GM19328 (cell line): ENCODE data around the gene TNFRSF14.
"Not testable (repeated sequence)": the region's sequence is repeated elsewhere in the genome, so short reads cannot be mapped to it uniquely, and the experiment has no call there.

Source experiments
- ATAC-seq: cut with Tn5 transposase; IDR thresholded peaks from one replicate; pipeline ENCODE4 v1.9.1; 2021; ENCODE audit warnings: mild to moderate bottlenecking, moderate library complexity; ENCODE audit not compliant: unreplicated experiment

Gene TNFRSF14

DNA sequence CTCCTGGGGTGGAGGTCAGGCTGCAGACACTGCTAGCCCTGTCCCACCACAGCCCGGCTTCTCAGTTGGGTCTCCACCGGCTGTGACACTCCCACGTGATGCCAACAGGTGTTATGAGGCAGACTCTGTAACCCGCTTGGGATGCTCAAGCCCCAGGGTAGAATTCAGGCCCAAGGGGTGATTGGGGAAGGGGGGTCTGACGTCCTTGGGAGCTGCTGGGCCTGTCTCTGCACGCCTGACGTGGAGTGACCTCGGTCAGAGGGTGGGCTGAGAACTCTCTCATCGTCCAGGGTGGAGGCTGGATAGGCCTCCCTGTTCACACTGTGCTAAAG lies 18.4 kb upstream of the TNFRSF14 start:
- no peak for ATAC-seq

DNA sequence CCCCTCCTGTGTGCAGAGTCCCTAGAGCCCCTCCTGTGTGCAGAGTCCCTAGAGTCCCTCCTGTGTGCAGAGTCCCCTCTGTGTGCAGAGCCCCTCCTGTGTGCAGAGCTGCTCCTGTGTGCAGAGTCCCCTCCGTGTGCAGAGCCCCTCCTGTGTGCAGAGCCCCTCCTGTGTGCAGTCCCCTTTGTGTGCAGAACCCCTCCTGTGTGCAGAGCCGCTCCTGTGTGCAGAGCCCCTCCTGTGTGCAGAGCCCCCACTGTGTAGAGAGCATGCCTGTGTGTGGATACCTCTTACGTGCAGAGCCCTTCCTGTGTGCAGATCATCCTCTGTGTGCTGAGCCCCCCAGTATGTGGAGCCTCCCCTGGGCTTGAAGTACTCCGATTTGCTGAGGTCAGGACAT lies 17.8 kb upstream of the TNFRSF14 start:
- ATAC-seq, result no peak

DNA sequence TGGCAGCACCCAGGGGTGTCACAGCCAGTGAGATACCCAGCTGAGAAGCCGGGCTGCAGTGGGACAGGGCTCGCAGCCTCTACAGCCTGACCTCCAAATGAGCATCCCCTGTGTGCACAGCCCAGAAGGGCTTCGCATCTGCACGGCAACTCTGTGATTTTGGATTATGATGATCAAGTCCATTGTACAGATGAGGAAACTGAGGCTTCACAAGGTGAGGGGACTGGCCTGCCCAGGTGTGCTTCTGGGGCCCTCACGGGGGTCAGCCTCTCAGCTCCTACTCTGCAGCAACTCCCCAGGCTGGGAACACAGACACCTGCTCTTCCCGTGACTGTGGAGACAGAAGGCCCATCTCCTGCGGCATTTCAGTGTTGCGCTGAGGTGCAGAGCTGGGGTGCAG lies 17.3 kb upstream of the TNFRSF14 start:
- ATAC-seq, result no peak

- ATAC-seq, result no peak
These were observed 16.8 kb upstream of the TNFRSF14 start for GRCh38 chr1:2539312-2539907.

DNA sequence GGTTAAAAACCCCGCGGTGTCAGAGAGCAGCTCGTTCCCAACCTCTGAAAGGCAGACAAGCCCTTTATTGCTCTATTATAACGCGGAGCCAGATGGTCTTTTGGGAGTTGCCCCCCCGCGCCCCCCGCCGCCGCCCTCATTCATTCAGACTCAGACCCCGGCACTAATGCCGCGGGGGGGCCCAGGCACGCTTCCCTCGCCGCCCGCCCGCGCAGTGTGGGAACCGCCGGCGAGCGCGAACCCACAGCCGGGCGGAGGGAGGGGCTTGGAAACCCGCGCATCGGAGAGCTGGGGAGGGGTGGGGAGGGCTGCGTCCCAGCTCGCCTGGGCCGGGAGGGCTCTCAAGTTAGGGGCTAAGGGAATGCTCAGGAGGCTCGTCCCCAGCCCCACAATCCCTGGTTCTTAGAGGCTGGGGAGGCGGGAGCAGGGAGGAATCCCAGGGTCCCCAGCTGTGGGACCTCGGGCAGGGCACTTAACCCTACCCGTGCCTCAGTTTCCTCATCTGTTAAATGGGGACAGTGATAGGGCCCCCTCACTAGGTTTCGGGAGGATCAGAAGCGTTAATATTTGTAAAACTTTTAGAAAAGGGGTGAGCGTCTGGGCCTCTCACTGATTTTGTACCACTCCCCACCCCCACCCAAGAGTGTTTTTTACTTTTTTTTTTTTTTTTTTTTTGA lies 15.2 kb upstream of the TNFRSF14 start:
- no peak for ATAC-seq

DNA sequence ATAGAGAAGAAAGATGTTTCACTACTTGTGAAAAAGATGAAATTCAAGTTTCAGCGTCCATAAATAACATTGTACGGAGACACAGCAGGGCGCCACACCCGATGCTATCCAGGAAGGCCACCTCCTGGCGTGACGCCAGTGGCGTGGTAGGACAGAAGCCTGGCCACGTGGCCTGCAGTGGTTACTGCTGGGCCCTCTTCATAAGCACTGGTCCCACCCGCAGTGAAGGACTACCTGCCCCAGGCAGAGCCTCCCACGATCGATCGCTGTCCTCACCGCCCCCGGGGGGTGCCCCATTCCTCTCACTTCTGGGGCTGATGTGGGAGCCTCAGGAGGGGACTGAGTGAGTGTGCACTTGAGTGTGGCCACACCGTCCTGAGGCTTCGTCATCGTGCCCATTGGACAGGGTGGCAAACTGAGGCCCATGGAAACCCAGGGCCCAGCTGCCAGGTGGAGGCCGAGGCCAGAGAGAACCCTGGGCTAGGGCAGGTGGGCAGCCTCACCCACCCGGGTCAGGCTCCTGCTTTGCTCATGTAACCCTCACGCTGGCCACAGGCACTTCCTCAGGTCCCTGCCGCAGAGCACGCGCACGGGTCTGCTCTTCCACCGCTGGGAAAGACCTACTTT lies 14.4 kb upstream of the TNFRSF14 start:
- no peak for ATAC-seq

DNA sequence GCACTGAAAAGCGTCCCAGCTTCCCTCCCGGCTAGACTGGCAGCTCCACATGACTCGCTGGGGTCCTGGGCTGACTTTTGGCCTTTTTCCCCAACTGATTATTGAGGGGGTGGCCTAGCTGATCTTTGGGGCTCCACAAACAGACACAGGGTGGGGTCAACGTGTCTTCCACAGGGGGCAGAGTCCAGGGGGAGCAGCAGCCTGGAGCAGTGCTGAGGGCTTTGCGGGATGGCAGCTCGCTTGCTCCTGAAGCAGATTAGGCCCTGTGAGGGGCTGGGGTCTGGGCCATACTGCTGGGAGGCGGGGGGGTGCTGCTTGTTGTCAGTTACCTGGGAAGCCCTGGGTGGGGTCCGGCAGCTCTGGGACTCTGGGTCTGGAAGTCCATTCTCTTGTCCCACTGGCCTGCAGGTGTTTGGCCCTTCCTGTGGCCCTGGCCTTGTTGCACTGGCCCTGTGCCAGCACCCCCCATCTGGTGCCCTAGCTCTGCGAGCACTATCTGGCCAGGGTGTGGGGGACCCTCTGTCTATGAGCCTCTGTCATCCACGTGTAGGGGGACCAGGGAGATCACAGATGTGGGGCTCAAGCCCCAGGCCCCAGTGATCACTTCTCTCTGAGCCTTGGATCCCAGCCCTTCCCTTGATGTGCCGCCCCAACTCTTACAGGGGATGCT lies 13.8 kb upstream of the TNFRSF14 start:
- ATAC-seq, result no peak

- ATAC-seq, result no peak
These were observed 12.6 kb upstream of the TNFRSF14 start for GRCh38 chr1:2543543-2544092.

DNA sequence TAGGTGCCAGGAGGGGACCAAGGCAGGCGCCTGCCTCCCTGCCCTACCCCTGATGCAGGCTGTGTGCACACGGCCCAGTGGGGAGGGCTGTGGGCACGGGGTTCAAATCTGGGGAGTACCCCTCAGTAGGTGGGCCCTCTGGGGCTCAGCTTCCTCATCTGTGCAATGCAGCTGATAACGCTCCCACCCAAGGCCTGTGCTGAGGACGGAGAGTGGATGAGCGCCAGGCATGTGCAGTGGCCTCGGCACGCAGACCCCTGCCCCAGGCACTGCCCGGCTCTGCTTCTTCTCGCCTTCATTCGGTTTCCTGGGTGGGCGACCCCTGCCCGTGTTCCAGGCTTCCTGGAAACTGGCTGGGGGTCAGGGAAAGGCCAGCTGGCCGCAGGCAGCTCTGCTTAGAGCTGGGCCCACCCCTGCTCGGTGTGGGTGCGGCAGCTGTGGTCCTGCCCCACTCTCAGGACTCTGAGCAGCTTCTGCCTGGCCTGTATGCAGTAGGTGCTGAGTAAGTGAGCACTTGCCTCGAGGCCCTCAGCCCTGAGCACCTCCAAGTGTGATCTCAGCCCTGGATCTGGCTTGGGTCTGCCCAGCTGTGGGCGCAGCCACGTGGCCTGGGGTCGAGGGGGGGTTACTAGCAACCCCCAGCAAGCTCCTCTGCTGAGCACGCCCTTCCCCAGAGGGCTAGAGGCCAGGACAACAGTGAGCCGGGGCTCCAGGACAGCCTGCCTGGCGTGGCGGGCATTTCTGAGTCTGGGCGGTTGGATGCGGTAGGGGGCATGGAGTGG lies 11.9 kb upstream of the TNFRSF14 start:
- ATAC-seq, result no peak

DNA sequence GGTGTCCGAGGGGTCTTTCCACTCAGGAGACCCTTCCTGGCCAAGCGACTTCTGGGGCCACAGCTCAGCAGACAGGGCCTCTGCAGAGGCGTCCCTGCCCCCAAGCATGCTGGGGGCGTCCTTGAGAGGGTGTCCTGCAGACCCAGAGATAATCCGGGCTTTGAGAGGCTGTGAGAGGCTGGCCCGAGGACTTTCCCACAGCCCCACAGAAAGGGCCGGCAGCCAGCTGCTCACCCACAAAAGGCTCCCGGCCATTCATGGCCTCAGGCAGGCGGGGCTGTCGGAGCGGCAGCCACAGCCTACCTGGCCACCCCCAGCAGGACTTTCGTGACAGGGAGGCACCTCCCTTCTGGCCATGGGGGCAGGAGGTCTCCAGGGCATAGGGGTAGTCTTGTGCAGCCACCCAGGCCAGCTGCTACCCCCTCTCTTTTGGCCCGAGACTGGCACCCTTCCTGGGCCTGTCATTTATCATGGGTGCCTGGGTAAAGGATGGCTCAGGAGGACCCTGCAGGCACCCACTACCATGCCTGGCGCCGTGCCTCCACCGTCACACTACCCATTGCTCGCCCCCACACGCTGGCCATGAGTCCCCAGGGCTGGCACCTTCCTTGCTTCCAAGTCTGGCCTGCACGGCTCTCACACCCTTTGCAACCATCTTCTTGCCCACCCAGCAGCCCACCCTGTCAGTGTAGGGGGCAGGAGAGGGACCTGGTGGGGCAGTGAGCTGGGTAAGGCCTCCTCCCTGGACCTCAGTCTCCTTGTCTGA lies 11.1 kb upstream of the TNFRSF14 start:
- ATAC-seq, result no peak

- peak; percentile 36 for ATAC-seq
These were observed 10.2 kb upstream of the TNFRSF14 start for GRCh38 chr1:2545754-2546514.

- ATAC-seq, result peak; percentile 30
These were observed 9.5 kb upstream of the TNFRSF14 start for GRCh38 chr1:2546515-2547209.

DNA sequence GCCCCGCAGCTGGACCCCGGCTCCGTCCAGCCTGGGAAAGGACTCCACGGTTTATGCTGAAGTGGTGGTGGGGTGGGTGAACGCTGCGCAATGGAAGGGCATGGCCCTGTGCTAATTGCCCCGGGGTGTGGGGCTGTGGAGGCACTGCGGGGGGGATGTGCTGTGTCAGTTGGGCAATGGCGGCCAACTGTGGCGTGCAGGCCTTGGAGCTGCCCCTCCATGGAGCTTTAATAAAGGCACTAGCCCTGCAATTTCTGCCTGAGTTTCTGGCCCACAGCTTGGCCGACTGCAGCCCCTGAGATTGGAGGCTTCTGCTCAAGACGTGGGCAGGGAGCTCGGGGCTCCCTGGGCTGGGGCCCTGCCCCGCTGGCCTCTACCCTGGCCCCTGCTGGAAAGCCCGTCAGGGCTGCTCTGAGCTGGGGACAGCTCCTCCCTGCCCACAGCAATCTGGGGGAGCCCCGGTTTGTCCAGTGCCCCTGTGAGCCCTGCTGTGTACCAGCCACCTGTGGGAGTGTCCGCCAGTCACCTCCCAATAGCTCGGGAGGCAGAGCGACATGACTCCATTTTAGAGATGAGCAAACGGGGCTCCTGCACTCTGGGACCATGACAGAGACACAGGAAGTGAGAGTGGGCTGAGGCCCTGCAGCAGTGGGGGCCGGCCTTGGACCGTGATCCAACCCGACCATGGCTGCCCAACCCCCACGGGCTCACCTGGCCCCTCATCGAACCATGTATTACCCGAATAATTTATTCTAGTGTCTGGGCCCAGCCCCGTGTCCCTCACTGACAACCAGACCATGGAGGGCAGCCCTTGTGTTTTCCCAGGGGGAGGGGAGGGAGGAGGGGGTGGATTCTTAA lies 8.7 kb upstream of the TNFRSF14 start:
- no peak for ATAC-seq

GRCh38 chr1:2548068-2548589 lies 8.0 kb upstream of the TNFRSF14 start:
- ATAC-seq, result no peak

DNA sequence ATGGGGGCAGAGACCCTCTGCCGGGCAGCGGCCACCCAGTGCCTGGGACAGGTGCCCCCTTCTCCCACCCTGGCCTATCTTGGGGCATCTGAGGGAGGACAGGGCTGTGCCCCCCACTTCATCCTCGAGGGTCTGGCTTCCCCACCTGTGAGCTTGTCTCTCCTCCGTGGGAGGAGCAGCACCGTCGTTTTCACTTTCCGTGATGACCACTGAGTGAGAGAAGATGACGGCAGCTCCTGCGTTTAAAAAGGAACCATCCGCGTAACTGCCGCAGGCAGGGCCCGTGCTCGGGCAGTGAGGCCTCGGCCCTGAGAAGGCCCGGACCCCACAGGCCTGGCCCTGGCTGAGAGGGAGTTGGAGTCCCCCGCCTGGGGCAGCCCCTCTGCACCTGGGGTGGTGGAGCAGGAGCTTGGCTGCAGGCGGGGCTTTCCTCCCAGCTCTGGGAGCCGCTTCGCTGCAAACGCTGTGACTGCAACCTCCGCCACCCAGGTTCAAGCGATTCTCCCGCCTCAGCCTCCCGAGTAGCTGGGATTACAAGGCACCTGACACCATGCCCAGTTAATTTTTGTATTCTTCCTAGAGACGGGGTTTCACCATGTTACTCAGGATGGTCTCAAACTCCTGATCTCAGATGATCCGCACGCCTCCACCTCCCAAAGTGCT lies 6.7 kb upstream of the TNFRSF14 start:
- ATAC-seq, result not testable (repeated sequence)

- ATAC-seq, result not testable (repeated sequence)
These were observed 5.8 kb upstream of the TNFRSF14 start for GRCh38 chr1:2550309-2550861.

- ATAC-seq, result not testable (repeated sequence)
These were observed 4.6 kb upstream of the TNFRSF14 start for GRCh38 chr1:2551544-2551943.
